Skin epidermis (tissue), 12 donors: ENCODE data around the gene DUSP22.

ENCODE experiments used
- H3K27ac ChIP-seq, 21 experiments: fragments of 200-600 bp; sonication (generic) in 11 of 21; one replicate each; pipeline ENCODE4 v1.5.0; 2020; ENCODE audit warnings: mild to moderate bottlenecking in 3 of 21, inconsistent platforms in 2 of 21, moderate library complexity in 2 of 21
- H3K4me3 ChIP-seq, 7 experiments: fragments of 200-600 bp; sonication (generic) in 2 of 7; one replicate each; pipeline ENCODE4 v1.5.0; 2020; ENCODE audit warnings: inconsistent platforms in 2 of 7, mild to moderate bottlenecking in 2 of 7, moderate library complexity in 1 of 7

Gene DUSP22

DNA sequence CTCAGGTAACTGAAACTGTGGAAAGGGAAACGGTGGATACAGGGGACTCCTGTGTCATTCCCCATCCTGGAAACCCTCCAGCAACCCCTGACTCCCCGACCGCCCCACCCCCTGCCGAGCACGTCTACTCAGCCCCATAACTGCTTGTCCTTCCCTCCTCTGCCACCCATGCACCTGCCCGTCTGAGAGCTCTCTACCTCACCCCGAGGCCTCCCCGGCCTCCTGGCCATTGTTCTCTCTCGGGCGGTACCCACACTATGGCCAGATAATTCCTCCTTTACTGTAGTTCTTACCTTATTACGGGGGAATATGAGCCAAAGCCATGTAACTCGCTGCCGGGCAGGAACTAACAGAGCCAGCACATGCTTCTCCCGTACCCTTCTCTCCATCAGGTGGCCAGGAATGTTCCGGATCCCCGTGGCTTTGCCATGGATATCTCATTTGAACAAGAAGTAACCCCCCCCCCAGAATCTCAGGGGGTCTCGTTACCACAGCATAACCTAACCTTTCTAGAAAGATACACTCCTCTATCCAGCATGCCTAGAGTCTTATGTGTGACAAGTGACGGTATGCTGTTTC, 94.5 kb downstream of the DUSP22 start:
- H3K27ac ChIP-seq: no peak overlapping the region
- no peak overlapping the region for H3K4me3 ChIP-seq

DNA sequence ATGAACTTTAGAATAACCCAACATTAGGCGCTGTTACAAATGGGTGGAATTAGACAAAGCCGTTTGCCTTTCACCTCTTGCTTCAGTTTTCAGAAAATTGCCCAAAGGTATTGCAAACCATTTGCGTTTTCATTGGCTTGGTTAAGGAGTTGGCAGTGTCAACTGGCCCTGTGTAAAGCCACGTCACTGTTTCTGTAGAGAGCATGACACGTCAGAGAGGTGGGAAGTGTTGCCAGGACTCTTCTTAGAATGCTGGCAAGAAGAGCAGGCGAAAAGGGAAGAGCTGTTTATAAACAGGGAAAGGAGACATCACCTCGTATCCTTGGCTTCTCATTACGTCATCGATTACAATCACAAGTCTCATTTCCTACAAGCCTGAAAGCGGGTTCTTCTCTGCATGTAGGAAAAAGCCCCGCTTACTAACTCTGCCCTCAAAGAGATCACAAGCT, 95.0 kb downstream of the DUSP22 start:
- no peak overlapping the region for H3K27ac ChIP-seq
- no peak overlapping the region for H3K4me3 ChIP-seq

DNA sequence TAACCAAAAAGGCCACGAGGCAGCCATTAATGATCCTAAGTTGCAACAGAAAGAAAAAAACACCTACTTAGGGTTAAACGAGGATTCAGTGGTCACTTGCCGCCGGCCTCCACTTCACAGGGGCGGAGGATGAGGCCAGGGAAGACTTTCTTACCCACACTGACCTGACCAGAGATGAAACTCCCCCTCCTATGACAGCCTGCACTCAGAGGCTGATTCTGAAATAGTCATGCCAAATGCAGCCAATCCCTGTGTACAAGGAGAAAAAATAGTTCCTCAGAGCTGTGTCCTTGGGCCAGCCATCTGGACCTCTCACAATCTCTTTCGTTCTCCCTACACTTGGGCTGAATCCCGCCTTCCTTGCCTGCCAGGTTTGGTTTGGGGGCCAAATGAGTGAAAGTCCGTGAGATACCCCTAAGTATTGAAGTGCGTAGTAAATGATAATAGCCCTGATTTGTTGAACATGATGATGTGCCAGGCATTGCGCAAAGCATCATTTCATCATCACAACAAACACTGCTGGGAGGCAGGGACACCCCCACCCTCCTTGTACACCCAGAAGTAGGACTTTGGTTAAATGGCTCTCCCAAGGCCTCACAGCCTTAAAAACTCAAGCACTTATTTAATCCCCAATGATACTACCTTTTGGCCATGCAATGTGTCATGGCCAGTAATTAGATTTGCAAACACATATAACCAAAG, 96.1 kb downstream of the DUSP22 start:
- H3K4me3 ChIP-seq: no peak overlapping the region
- no peak overlapping the region for H3K27ac ChIP-seq

DNA sequence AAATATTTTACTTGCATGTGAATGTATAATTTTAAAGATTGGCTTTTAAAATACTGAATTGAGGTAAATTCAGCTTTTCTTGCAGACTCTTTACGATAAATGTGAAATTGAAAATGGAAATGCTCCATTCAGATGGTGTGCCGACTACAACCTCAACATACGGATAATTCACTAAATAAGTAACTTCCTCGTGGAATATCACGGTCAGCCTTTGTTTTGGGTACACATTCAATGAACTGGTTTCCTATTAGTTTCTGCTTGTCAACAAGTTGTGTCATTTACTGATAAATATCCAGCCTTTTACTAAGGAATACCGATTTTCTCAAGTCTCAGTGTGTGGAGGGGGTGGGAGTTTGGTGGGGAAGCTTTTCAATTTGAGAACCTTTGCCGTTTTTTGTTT, 96.9 kb downstream of the DUSP22 start:
- Histone ChIP-seq H3K4me3 (no peak overlapping the region), H3K27ac (no peak overlapping the region)

DNA sequence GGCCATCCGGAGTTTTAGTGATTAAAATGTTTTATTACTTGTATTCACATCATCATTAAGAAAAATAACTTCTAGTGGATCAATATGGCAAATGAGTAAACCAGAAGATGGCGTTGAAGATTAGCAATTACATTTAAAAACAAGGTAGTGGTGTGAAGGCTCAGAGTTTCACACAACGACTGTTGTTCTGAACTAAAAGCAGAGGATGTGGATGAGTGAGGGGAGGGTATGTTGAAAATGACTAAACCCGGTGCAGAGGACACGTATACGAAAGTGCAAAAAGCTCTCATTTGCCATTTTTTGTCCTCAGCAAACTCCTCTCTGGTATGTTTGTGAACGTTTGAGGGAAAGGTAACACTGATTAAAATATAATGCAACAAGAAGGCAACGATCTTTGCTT, 97.3 kb downstream of the DUSP22 start:
- no peak overlapping the region for H3K4me3 ChIP-seq

DNA sequence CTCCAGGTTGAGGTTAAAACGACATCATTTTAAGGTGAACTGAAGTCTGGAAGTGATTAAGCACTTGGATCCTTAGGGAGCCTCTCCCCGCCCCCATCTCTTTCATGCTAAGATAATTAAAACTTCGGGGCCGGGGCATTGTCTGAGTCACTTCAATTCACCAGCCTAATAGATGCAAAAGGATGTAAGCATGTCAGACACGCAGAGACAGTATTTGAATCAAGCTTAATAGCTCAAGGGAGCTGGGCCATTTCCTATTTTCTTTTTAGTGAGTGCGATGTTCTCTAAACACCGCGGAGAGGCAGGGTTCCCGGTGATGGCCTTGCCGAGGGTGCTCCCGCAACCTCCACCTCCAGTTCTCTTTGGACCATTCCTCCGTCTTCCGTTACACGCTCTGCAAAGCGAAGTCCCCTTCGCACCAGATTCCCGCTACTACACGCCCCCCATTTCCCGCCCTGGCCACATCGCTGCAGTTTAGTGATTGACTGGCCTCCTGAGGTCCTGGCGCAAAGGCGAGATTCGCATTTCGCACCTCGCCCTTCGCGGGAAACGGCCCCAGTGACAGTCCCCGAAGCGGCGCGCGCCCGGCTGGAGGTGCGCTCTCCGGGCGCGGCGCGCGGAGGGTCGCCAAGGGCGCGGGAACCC, 98.7 kb downstream of the DUSP22 start:
- H3K4me3 ChIP-seq: peak overlapping the region; percentile 42 to 50 (median 47)
- H3K27ac ChIP-seq: peak overlapping the region in 9 of 21 experiments; percentile 2 to 70 (median 53)

More for the DNA sequence above, 97.3 kb downstream of the DUSP22 start:
- H3K27ac ChIP-seq: no peak overlapping the region

DNA sequence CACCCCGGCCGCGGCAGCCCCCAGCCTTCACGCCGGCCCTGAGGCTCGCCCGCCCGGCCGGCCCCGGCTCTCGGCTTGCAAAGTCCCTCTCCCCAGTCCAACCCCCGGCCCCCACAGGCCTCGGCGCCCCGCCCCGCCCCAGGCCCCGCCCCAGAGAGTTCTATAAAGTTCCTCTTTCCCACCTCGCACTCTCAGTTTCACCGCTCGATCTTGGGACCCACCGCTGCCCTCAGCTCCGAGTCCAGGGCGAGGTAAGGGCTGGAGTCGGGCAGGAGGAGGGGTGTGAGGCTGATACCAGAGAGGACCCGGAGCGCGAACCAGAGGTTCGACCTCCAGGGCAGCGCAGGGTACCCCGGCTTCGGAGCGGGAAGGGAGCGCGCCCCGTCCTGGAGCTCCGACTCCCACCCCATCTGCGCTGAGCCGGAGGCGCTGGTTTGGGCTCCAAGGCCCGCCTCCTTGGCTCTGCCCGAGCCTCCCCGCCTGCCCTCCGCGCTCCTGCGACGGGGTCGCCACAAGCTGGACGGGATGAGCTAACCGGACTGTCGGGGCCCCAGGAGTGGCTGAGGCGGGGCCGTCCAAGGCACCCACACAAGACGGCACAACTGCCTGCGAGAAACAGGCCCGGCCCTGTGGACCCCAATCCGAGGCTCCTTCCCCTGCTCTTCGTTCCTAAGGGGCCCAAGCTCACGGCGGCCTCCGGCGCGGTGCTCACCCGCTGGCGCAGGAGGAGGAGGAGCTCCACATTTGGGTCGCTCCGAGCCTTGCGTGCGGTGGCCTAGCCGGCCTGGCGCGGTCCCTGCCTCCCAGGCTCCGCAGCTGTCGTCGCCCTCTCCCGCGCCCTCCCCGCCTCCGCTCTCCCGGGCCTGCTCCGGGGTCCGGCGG, 99.5 kb downstream of the DUSP22 start, which contains the start of gene IRF4:
Gene IRF4, plus strand, starts transcription at position 194 of the 882 bp plus-strand sequence. CDS start 1,401 bp downstream, outside the sequence.
- peak within 1 kb of the TSS; percentile 42 to 50 (median 47) for H3K4me3 ChIP-seq
- peak within 1 kb of the TSS in 19 of 21 experiments; percentile 13 to 81 (median 53) for H3K27ac ChIP-seq

DNA sequence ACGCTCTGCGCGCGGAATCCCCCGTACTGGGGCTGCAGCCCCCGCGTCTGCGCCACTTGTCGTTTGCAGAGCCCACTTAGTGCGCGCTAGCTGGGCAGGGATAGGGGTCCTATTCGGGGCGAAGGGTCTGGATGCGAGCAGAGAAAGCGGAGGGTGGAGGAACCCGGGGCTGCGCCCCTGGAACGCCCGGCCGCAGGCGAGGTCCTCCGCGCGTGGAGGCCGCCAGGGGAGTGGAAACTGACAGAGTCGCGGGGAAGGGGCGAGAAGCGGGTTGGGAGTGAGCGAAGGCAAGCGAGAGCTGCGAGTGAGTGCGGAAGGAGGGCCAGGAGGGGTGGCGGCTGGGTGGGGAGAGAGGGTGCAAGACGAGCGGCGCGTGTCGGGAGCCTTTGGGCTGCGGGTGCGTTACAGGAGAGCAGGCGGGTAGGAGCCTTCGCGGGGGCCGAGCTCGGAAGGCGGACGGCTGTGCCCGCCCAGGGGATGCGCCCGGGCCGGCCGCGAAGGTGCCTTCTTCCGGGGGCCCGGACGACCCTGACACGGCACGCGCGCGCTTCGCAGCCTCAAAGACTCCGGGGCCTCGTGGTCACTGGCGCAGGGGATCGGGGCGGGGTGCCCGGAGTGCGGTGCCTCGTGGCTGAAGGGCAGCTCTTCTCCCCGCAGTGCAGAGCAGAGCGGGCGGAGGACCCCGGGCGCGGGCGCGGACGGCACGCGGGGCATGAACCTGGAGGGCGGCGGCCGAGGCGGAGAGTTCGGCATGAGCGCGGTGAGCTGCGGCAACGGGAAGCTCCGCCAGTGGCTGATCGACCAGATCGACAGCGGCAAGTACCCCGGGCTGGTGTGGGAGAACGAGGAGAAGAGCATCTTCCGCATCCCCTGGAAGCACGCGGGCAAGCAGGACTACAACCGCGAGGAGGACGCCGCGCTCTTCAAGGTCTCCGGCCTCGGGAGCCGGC, 100.4 kb downstream of the DUSP22 start:
- peak overlapping the region; percentile 42 to 50 (median 47) for H3K4me3 ChIP-seq

DNA sequence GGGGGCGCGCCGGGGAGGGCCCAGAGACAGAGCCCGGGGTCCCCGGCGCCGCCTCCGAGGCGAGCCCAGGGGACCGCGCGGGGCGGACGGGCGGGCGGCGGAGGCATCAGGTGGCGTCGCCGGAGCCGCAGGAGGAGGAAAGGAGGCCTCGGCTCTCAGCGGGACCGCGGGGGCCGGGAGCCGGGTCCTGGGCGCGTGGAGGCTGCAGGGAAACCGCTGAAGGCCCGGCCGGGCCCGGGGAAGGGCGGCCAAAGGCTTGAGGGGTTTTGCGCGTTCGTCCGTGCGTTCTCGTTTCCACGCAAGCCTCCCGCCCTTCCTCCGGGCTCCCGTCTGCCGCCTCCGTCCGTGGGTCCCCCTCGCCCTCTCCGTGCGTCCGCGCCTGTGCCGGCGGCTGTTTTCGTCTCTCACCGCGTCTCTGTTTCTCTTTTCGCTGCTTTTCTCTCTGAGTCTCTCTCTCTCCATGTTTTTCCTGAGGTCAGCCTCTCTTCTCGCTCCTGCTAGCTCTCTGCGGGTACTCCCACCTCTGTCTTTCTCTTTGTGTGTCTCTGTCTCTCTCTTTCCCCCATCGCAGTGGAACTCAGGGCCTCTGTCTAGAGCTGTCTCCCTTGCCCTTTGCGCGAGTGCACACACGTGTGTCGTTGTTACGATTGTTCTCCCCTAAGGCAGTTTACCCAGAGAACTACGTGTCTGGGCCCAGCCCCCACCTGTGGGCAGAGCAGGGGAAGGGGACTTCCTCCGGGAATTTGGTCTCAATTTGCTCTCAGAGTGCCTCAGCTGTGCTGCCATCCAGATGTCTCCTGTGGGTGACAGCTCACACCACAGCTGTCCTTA, 101.3 kb downstream of the DUSP22 start:
- H3K4me3 ChIP-seq: peak overlapping the region; percentile 42 to 50 (median 47)

More for the DNA sequence above, 100.4 kb downstream of the DUSP22 start:
- peak overlapping the region in 19 of 21 experiments; percentile 11 to 81 (median 50) for H3K27ac ChIP-seq

DNA sequence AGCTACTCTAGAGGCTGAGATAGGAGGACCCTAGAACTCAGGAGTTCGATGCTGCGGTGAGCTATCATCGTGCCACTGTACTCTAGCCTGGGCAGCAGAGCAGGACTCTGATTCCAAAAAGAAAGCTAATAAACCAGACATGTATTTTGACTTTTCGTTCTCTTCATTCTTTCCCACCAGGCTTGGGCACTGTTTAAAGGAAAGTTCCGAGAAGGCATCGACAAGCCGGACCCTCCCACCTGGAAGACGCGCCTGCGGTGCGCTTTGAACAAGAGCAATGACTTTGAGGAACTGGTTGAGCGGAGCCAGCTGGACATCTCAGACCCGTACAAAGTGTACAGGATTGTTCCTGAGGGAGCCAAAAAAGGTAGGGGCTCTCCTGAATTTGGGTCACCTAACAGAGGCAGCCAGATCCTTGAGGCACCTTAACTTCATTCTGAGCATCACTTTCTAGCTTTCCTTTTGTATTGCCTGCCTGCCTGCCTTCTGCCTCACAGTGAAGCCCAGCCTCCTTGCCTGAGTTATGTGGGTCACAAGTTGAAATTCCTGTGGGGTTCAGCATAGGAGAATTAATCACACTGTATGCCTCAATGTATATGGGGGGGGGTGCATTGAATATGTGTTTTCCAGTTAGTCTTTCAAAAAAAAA, 102.5 kb downstream of the DUSP22 start:
- H3K4me3 ChIP-seq: no peak overlapping the region
- no peak overlapping the region for H3K27ac ChIP-seq

More for the DNA sequence above, 101.3 kb downstream of the DUSP22 start:
- H3K27ac ChIP-seq: peak overlapping the region in 10 of 21 experiments; percentile 27 to 81 (median 52)

DNA sequence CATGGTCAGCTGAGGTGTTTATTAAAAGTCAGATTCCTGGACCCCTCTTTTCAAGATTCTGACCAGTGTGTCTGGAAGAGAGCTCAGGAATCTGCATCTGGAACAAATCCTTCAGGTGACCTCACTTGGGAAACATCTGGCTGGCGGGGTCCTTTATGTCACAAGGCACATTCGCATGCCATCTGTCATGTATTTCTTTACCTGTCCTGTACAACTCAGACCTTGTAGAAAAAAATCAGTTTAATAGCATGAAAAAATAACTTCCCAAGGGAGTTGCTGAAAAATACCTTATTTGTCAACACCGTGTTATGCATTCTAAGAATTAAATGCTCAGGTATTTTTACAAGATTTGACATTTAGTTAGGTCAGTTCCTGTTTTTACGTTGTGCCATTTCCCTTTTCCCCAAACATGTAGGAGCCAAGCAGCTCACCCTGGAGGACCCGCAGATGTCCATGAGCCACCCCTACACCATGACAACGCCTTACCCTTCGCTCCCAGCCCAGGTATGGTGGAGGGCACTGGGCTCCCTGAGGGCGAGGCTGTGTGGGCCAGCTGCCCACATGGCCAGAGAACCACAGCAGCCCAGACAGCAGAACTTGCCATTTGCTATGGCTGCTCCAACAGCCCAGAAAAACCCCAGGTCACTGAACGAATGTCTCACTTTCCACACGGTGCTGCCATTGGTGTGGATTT, 103.3 kb downstream of the DUSP22 start:
- H3K4me3 ChIP-seq: no peak overlapping the region
- H3K27ac ChIP-seq: no peak overlapping the region

DNA sequence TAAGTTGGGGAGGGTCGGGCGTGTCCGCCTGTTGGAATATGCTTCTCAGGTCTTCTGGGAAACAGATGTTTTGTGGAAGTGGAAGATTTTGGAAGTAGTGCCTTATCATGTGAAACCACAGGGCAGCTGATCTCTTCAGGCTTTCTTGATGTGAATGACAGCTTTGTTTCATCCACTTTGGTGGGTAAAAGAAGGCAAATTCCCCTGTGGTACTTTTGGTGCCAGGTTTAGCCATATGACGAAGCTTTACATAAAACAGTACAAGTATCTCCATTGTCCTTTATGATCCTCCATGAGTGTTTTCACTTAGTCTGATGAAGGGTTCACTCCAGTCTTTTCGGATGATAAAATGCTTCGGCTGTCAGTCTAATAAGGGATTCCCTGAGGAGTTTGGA, 103.8 kb downstream of the DUSP22 start:
- H3K4me3 ChIP-seq: no peak overlapping the region
- no peak overlapping the region for H3K27ac ChIP-seq

DNA sequence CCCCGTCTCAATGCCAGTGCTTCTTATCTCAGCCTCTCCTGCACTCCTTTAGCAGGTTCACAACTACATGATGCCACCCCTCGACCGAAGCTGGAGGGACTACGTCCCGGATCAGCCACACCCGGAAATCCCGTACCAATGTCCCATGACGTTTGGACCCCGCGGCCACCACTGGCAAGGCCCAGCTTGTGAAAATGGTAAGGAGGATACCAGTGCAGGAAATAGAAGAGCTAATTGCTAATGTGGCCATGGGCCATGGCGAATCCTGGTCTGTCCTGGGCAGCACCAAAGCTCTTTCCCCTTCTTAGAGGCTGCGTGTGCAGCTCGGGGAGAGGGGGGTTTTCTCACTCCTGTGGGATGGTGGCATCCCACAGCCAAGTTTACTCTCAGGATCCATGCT, 104.8 kb downstream of the DUSP22 start:
- Histone ChIP-seq H3K4me3 (no peak overlapping the region), H3K27ac (no peak overlapping the region)

DNA sequence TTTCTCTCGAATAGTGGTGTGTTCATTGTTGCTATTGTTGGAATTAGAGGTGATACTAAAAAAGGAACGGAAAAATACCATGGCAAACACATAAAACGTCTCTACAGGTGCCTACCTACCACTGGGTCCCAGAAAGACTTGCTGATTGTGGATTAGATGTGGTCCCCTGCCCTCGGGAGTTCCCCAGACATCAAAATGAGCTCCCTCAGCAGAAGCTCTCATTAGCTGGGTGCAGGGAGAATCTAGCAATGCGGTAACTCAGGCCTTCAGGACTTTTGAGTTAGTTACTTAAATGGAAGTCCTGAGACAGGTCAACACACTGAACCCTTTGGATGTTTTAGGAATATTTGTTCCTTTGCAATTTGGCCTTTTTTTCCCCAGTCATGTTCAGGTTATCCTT, 105.3 kb downstream of the DUSP22 start:
- H3K27ac ChIP-seq: no peak overlapping the region

DNA sequence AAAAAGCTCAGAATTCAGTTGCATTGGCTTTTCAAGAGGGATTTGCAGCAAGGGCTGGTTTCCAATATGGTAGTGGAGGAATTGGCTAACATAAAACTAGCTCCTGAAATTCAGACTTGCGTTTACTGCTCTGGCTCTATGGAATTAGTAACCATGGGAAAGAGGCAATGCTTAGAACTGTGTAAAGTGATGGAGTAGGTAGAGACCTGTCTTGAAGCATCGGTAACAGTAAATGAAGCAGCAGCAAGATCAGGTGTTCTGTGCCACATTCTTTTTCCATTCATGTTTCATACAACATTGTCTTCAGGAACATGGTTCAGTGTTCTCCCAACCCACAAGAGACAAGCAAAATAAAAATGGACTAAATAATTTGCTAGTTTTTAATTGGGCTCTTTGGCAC, 105.8 kb downstream of the DUSP22 start:
- H3K27ac ChIP-seq: no peak overlapping the region

More for the DNA sequence above, 105.3 kb downstream of the DUSP22 start:
- no peak overlapping the region for H3K4me3 ChIP-seq

DNA sequence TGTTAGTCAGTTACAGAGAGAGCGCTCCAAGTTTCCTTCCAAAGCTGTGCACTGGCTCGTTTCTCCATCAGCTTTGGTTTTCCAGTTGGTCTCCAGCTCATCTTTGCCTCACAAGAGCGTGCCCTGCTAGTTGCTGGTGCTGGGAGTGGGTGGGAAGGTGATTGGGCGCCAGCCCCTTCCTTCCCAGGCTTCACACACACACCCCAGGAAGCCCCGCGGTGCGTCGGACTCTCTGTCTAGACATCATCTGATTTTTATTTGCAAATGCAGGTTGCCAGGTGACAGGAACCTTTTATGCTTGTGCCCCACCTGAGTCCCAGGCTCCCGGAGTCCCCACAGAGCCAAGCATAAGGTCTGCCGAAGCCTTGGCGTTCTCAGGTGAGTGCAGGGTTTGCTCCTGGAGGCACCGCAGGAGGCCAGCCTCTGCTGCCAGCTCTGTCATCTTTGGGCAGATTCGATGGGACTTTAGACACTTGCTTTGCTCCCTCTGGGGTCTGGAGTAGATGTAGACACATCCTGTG, 106.3 kb downstream of the DUSP22 start:
- Histone ChIP-seq H3K4me3 (no peak overlapping the region), H3K27ac (no peak overlapping the region)

More for the DNA sequence above, 105.8 kb downstream of the DUSP22 start:
- H3K4me3 ChIP-seq: no peak overlapping the region
